Peyer's patch (tissue), 4 donors: ENCODE results near the gene GRID2.

Experiments used
- CTCF ChIP-seq, 6 experiments: fragments of 450-650 bp in 4 of 6; fragments of 200-600 bp in 2 of 6; sonication (generic) in 1 of 6; IDR thresholded peaks; one replicate each; pipeline ENCODE4 v1.5.1; 2017 to 2019; ENCODE audit warnings: antibody characterized with exemption in 6 of 6, mild to moderate bottlenecking in 3 of 6, moderate library complexity in 1 of 6
- POLR2A ChIP-seq, 2 donors: fragments of 450-650 bp; IDR thresholded peaks; one replicate each; pipeline ENCODE4 v1.5.1; 2017; ENCODE audit warnings: antibody characterized with exemption in 2 of 2, mild to moderate bottlenecking in 2 of 2, moderate library complexity in 2 of 2

- TF ChIP-seq CTCF (IDR thresholded peaks at IDR 0.05) (no peak), POLR2A (IDR thresholded peaks at IDR 0.05) (no peak)
Measured at GRCh38 chr4:93018243-93018642, 714.5 kb downstream of the GRID2 start.
